GM18502 (cell line): Measurements from ENCODE around the gene TSPO2.

ENCODE experiments used
- ATAC-seq: cut with Tn5 transposase; IDR thresholded peaks from one replicate; pipeline ENCODE4 v1.9.1; 2021; ENCODE audit warnings: mild to moderate bottlenecking; ENCODE audit not compliant: unreplicated experiment, poor library complexity

Gene TSPO2

GRCh38 chr6:41025966-41026530, 16.2 kb upstream of the TSPO2 start:
- no peak for ATAC-seq

GRCh38 chr6:41027241-41027640, 15.0 kb upstream of the TSPO2 start:
- no peak for ATAC-seq

- peak; percentile 88 for ATAC-seq
These were observed 14.3 kb upstream of the TSPO2 start for GRCh38 chr6:41027799-41028560.

- ATAC-seq = peak; percentile 44
These were observed 13.5 kb upstream of the TSPO2 start for GRCh38 chr6:41028561-41029412.

- no peak for ATAC-seq
These were observed 9.4 kb upstream of the TSPO2 start for GRCh38 chr6:41032830-41033229.

- no peak for ATAC-seq
These were observed 8.5 kb upstream of the TSPO2 start for GRCh38 chr6:41033776-41034175.

- no peak for ATAC-seq
These were observed 6.1 kb upstream of the TSPO2 start for GRCh38 chr6:41036186-41036585.

- no peak for ATAC-seq
These were observed 5.7 kb upstream of the TSPO2 start for GRCh38 chr6:41036601-41037000.

- no peak for ATAC-seq
These were observed 5.0 kb upstream of the TSPO2 start for GRCh38 chr6:41037107-41037900.

GRCh38 chr6:41038205-41038604, 4.1 kb upstream of the TSPO2 start:
- no peak for ATAC-seq

GRCh38 chr6:41039060-41039998, 2.9 kb upstream of the TSPO2 start, which contains the start of gene UNC5CL:
Gene UNC5CL, minus strand, starts transcription at chr6:41039221. Its CDS starts 4,147 bp downstream, at chr6:41035074.
- ATAC-seq = no peak

GRCh38 chr6:41040101-41040939, 1.9 kb upstream of the TSPO2 start:
- ATAC-seq = no peak

- ATAC-seq = no peak
These were observed 1.2 kb upstream of the TSPO2 start for GRCh38 chr6:41040940-41041536.

- ATAC-seq = no peak
These were observed 884 bp downstream of the TSPO2 start for GRCh38 chr6:41043151-41043550.

- ATAC-seq = no peak
These were observed 3.4 kb downstream of the TSPO2 start for GRCh38 chr6:41045664-41046063.

GRCh38 chr6:41046084-41046483, 3.8 kb downstream of the TSPO2 start:
- ATAC-seq = no peak

- ATAC-seq = no peak
These were observed 5.0 kb downstream of the TSPO2 start for GRCh38 chr6:41047306-41047705.
